ENCODE results near the gene SCUBE3. TPM values are rescaled to one million over a fixed set of nuclear protein-coding genes. Genes with fewer than 3 reads are reported as not detected.

SCUBE3 gene
- total RNA-seq, 1 donor from 2014 or later: 0.25 TPM

- Mint-ChIP-seq H3K27me3 (ENCODE audit: unreplicated experiment) (peaks cover 32% of the 10 kb centered on the region), H3K9me3 (ENCODE audit: unreplicated experiment) (peaks cover 2% of the 10 kb centered on the region), H3K4me1 (ENCODE audit: low read depth, unreplicated experiment) (peaks cover 20% of the 10 kb centered on the region), H3K4me3 (ENCODE audit: unreplicated experiment) (peak overlapping the region; percentile 90), H3K36me3 (ENCODE audit: unreplicated experiment) (no peaks in the 10 kb centered on the region), H3K27ac (ENCODE audit: unreplicated experiment) (no peak overlapping the region)
- peak; percentile 71 for DNase-seq
- no peak for TF ChIP-seq CTCF (IDR thresholded peaks at IDR 0.05; ENCODE audit: partially characterized antibody, unreplicated experiment)
Measured at GRCh38 chr6:35213298-35213791, 411 bp upstream of the SCUBE3 start.

DNA sequence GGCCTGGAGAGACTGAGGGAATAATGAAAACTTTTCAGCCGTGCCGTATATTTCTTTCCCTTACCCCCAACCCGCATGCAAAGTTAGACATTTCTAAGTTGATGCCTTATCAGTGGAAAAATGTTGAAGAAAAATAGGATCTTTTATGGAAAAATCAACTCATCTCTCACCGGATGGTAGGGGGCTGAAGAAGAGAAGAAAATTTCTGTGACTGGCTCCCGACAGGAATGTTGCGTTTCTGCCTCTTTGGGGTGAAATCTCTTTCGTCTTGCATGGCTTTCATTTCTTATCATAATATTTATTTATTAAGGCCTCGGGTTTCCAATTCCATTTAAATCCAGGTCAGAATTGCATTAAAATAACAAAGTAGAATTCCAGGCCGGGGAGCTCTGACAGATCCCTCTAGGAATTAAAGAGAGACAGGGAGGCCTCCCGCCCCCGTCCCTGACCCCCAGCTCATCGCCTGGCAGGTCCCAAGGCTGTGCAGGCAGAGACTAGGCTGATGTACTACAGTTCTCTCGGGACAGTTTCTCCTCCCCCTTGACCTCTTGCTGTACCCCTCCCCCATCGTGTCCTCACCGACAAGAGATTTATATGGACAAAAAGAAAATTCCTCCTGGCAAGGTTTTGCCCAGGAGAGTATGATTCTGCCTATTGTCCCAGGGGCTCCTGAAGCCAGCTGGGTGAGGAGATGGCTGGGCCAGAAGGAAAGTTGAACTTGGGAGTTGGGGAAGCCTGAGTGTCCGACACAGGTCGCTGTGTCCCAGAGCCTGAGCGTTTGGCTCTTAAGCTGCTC is 1.3 kb downstream of the SCUBE3 start:
- Mint-ChIP-seq H3K36me3 (ENCODE audit: unreplicated experiment) (no peaks in the 10 kb centered on the region), H3K9me3 (ENCODE audit: unreplicated experiment) (peaks cover 2% of the 10 kb centered on the region), H3K4me3 (ENCODE audit: unreplicated experiment) (peak overlapping the region; percentile 74), H3K27ac (ENCODE audit: unreplicated experiment) (no peak overlapping the region), H3K27me3 (ENCODE audit: unreplicated experiment) (peaks cover 27% of the 10 kb centered on the region), H3K4me1 (ENCODE audit: low read depth, unreplicated experiment) (peaks cover 20% of the 10 kb centered on the region)
- no peak for DNase-seq
- no peak for TF ChIP-seq CTCF (IDR thresholded peaks at IDR 0.05; ENCODE audit: partially characterized antibody, unreplicated experiment)

GRCh38 chr6:35215665-35216411 is 2.1 kb downstream of the SCUBE3 start:
- Mint-ChIP-seq H3K36me3 (ENCODE audit: unreplicated experiment) (no peaks in the 10 kb centered on the region), H3K27me3 (ENCODE audit: unreplicated experiment) (peaks cover 26% of the 10 kb centered on the region), H3K27ac (ENCODE audit: unreplicated experiment) (no peak overlapping the region), H3K9me3 (ENCODE audit: unreplicated experiment) (peaks cover 2% of the 10 kb centered on the region), H3K4me3 (ENCODE audit: unreplicated experiment) (peak overlapping the region; percentile 25), H3K4me1 (ENCODE audit: low read depth, unreplicated experiment) (peaks cover 20% of the 10 kb centered on the region)
- no peak for TF ChIP-seq CTCF (IDR thresholded peaks at IDR 0.05; ENCODE audit: partially characterized antibody, unreplicated experiment)
- no peak for DNase-seq

- Mint-ChIP-seq H3K4me3 (ENCODE audit: unreplicated experiment) (no peak overlapping the region), H3K36me3 (ENCODE audit: unreplicated experiment) (no peaks in the 10 kb centered on the region), H3K4me1 (ENCODE audit: low read depth, unreplicated experiment) (peaks cover 20% of the 10 kb centered on the region), H3K27me3 (ENCODE audit: unreplicated experiment) (peaks cover 25% of the 10 kb centered on the region), H3K9me3 (ENCODE audit: unreplicated experiment) (peaks cover 2% of the 10 kb centered on the region), H3K27ac (ENCODE audit: unreplicated experiment) (no peak overlapping the region)
- TF ChIP-seq CTCF (IDR thresholded peaks at IDR 0.05; ENCODE audit: partially characterized antibody, unreplicated experiment): no peak
- DNase-seq: no peak
Measured at GRCh38 chr6:35216412-35216732, 2.6 kb downstream of the SCUBE3 start.
